Bronchial epithelial cell (primary cell): ENCODE data around the gene SPTAN1. TPM values are rescaled to one million over a fixed set of nuclear protein-coding genes. Genes with fewer than 3 reads are reported as not detected.
"Not testable (repeated sequence)": the region's sequence is repeated elsewhere in the genome, so short reads cannot be mapped to it uniquely, and the experiment has no call there.

Experiments used
- DNase-seq: peaks from one replicate; pipeline ENCODE4 v3.0.0-alpha.2; 2010; ENCODE audit warnings: low read depth
- FAIRE-seq: peaks from 2 replicates; lab custom pipeline; 2011; peaks lifted over from hg19 to GRCh38; lab: Jason Lieb, UNC
- H3K27me3 ChIP-seq: 2 replicates; pipeline ENCODE4 v1.5.1; 2011; ENCODE audit warnings: low read length; ENCODE audit not compliant: control insufficient read depth, insufficient read depth
- H3K36me3 ChIP-seq: 2 replicates; pipeline ENCODE4 v1.5.1; 2011; ENCODE audit warnings: low read length; ENCODE audit not compliant: control insufficient read depth, insufficient read depth
- H3K4me3 ChIP-seq: 2 replicates; pipeline ENCODE4 v1.5.1; 2011; ENCODE audit warnings: mild to moderate bottlenecking, low read depth, low read length, control low read depth
- CTCF ChIP-seq: IDR thresholded peaks from 2 replicates; pipeline ENCODE4 v1.5.1; 2011; ENCODE audit warnings: mild to moderate bottlenecking, moderate library complexity, low read length, control low read depth, inconsistent platforms; ENCODE audit not compliant: insufficient read depth, severe bottlenecking
- total RNA-seq: library from RNA; depleted of rRNA; stranded (reverse); fragments of >200 nt; gene quantifications from 2 replicates; pipeline ENCODE4 v1.2.1, GENCODE V29; 2014

Gene SPTAN1
- total RNA-seq, 1 donor from 2014 or later: 159 TPM

- DNase-seq: no peak
- H3K4me3 ChIP-seq: no peak overlapping the region
- no peaks in the 10 kb centered on the region for H3K36me3 ChIP-seq
- FAIRE-seq: no peak
- no peaks in the 10 kb centered on the region for H3K27me3 ChIP-seq
- TF ChIP-seq CTCF: no peak
Observed at GRCh38 chr9:128653908-128654307, 101.5 kb downstream of the SPTAN1 start.

- no peaks in the 10 kb centered on the region for H3K36me3 ChIP-seq
- H3K27me3 ChIP-seq: no peaks in the 10 kb centered on the region
- H3K4me3 ChIP-seq: no peak overlapping the region
- DNase-seq: no peak
- no peak for FAIRE-seq
- no peak for TF ChIP-seq CTCF
Observed at GRCh38 chr9:128654481-128654880, 102.1 kb downstream of the SPTAN1 start.

GRCh38 chr9:128656416-128657343, 104.3 kb downstream of the SPTAN1 start, which contains the start of gene DYNC2I2:
DYNC2I2 (minus strand) TSS chr9:128656847; CDS start chr9:128656726, 121 bp downstream.
- Histone ChIP-seq H3K27me3 (no peaks in the 10 kb centered on the region), H3K36me3 (no peaks in the 10 kb centered on the region), H3K4me3 (peak within 1 kb of the TSS; percentile 61)
- no peak for FAIRE-seq
- DNase-seq: peak; percentile 84
- no peak for TF ChIP-seq CTCF

- no peak for FAIRE-seq
- Histone ChIP-seq H3K4me3 (peak overlapping the region; percentile 61), H3K36me3 (no peaks in the 10 kb centered on the region), H3K27me3 (no peaks in the 10 kb centered on the region)
- no peak for TF ChIP-seq CTCF
- no peak for DNase-seq
Observed at GRCh38 chr9:128657344-128657704, 104.9 kb downstream of the SPTAN1 start.

GRCh38 chr9:128657796-128658195, 105.4 kb downstream of the SPTAN1 start:
- no peaks in the 10 kb centered on the region for H3K36me3 ChIP-seq
- no peaks in the 10 kb centered on the region for H3K27me3 ChIP-seq
- no peak for FAIRE-seq
- no peak for TF ChIP-seq CTCF
- no peak for DNase-seq
- H3K4me3 ChIP-seq: no peak overlapping the region

GRCh38 chr9:128666481-128666941, 114.1 kb downstream of the SPTAN1 start:
- peak; percentile 50 for DNase-seq
- H3K36me3 ChIP-seq, FAIRE-seq, H3K4me3 ChIP-seq, H3K27me3 ChIP-seq: not testable (repeated sequence)
